ENCODE results near the gene SRRT.

The SRRT gene

GRCh38 chr7:100837099-100837836, 37.6 kb upstream of the SRRT start (continued):
- TF ChIP-seq ZNF624 (tag by site-specific recombination; IDR thresholded peaks at IDR 0.05) (no peak), HOXD13 (CRISPR knock-in tag; IDR thresholded peaks at IDR 0.05; ENCODE audit: borderline replicate concordance) (no peak), ZSCAN4 (tag by site-specific recombination; IDR thresholded peaks at IDR 0.05) (no peak; the same call in 1 of the 2 replicates), HIC1 (tag by site-specific recombination; IDR thresholded peaks at IDR 0.05) (0 out of 2 replicates have a peak, but pooled peaks have one; percentile 19), ZBTB6 (tag by site-specific recombination; IDR thresholded peaks at IDR 0.05) (0 out of 2 replicates have a peak, but pooled peaks have one; percentile 11), ZNF174 (tag by site-specific recombination; IDR thresholded peaks at IDR 0.05) (no peak), PRDM4 (tag by site-specific recombination; IDR thresholded peaks at IDR 0.05) (peak; percentile 52; the same call in 1 of the 2 replicates), ZNF473 (tag by site-specific recombination; IDR thresholded peaks at IDR 0.05) (no peak), ZNF10 (tag by site-specific recombination; IDR thresholded peaks at IDR 0.05) (no peak), ZNF660 (tag by site-specific recombination; IDR thresholded peaks at IDR 0.05) (peak; percentile 95), REST (tag by site-specific recombination; IDR thresholded peaks at IDR 0.05) (no peak), SP2 (tag by site-specific recombination; IDR thresholded peaks at IDR 0.05) (peak; percentile 74), ZNF26 (tag by site-specific recombination; IDR thresholded peaks at IDR 0.05) (no peak), ZBTB11 (tag by site-specific recombination; conservative IDR thresholded peaks at IDR 0.05; ENCODE audit: low read depth) (peak; percentile 51), ZNF37A (tag by site-specific recombination; IDR thresholded peaks at IDR 0.05) (no peak), ZBTB1 (tag by site-specific recombination; IDR thresholded peaks at IDR 0.05) (peak; percentile 50; the same call in 1 of the 2 replicates), ZNF626 (tag by site-specific recombination; IDR thresholded peaks at IDR 0.05) (no peak), ZNF157 (tag by site-specific recombination; IDR thresholded peaks at IDR 0.05) (no peak), TRIM28 (IDR thresholded peaks at IDR 0.05; ENCODE audit: borderline replicate concordance, low read length) (peak; percentile 30; the same call in 1 of the 2 replicates), ZNF488 (tag by site-specific recombination; IDR thresholded peaks at IDR 0.05) (no peak)

All from HEK293 (cell line).